ENCODE results near the gene TMCC1. TPM values are rescaled to one million over a fixed set of nuclear protein-coding genes. Genes with fewer than 3 reads are reported as not detected.
"Not testable (repeated sequence)": the region's sequence is repeated elsewhere in the genome, so short reads cannot be mapped to it uniquely, and the experiment has no call there.

TMCC1 gene
- total RNA-seq, 1 experiment from 2014 or later, result 7.9 TPM

DNA sequence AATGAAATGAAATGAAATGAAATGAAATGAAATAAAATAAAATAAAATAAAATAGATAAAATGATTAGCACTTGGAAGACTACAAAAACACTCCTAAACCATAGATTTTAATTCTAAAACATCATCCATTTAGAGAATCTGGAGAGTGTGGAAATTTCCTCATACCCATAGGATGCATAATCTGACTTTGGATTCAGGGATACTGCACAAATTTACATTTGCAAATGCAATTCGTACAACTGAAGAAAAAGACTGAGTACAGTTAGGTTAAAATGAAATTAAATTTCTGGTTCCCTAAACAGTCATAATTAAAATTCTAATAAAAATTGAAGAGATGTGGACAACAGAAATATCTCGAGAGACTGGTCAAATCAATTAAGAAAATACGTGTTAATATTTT lies 122.9 kb downstream of the TMCC1 start:
- Histone ChIP-seq H3K9me3 (replicated peaks) (no peaks in the 10 kb centered on the region), H3K27ac (no peak overlapping the region), H3K36me3 (no peaks in the 10 kb centered on the region), H3K4me1 (replicated peaks) (peaks cover 5% of the 10 kb centered on the region; the same call in 1 of the 2 replicates), H3K27me3 (replicated peaks) (no peaks in the 10 kb centered on the region), H3K4me3 (no peak overlapping the region)
- no peak for DNase-seq (ENCODE audit: low read depth in 1 of 2, low spot score in 2 of 2)

GRCh38 chr3:129769616-129770015 lies 123.9 kb downstream of the TMCC1 start:
- Histone ChIP-seq H3K4me1 (replicated peaks) (peaks cover 5% of the 10 kb centered on the region; the same call in 1 of the 2 replicates), H3K36me3 (no peaks in the 10 kb centered on the region), H3K9me3 (replicated peaks) (no peaks in the 10 kb centered on the region), H3K27me3 (replicated peaks) (no peaks in the 10 kb centered on the region), H3K4me3 (no peak overlapping the region), H3K27ac (no peak overlapping the region)
- DNase-seq (ENCODE audit: low read depth in 1 of 2, low spot score in 2 of 2), result no peak

DNA sequence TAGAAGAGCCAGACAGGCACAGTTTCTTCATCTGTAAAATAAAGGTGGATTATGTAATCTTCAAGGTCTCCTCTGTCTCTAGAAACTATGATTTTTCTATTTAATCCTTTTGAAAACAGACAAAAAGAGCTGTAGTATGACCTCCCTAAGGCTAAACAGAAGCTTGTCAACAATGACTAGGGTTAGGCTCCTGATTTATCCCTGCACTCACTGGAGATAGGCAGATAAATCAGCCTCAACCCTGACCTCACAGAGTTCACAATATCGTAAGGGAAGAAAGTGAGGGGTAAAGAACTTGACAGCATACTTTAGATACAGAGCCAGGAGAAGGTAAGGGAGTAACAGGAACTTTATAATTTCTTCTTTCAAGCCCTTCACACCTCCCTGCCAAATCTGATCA lies 124.8 kb downstream of the TMCC1 start:
- H3K27me3 ChIP-seq (replicated peaks), result no peaks in the 10 kb centered on the region
- no peaks in the 10 kb centered on the region for H3K9me3 ChIP-seq (replicated peaks)
- H3K4me3 ChIP-seq, result no peak overlapping the region
- H3K27ac ChIP-seq, result no peak overlapping the region
- H3K4me1 ChIP-seq (replicated peaks), result peaks cover 5% of the 10 kb centered on the region; the same call in 1 of the 2 replicates
- DNase-seq (ENCODE audit: low read depth in 1 of 2, low spot score in 2 of 2), result no peak
- H3K36me3 ChIP-seq, result no peaks in the 10 kb centered on the region

DNA sequence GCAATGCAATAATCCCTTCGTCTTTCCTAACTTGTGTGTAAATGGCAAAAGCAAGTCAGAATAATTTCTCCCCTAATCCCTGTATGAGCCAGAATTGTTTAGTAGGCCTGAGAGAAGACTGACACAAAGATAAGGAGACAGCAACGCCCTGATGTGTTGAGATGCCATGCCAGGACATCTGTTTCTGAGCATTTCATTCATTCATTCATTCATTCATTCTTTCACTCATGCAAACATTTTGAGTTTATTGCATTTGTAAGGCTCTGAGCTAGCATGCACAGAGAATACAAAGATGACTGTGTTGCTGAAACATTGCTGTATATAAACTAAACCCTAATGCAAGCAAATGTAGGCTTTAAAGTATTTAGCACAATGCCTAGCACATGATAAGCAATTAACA lies 127.4 kb downstream of the TMCC1 start:
- Histone ChIP-seq H3K9me3 (replicated peaks) (no peaks in the 10 kb centered on the region), H3K4me3 (no peak overlapping the region), H3K27me3 (replicated peaks) (no peaks in the 10 kb centered on the region), H3K4me1 (replicated peaks) (no peaks in the 10 kb centered on the region), H3K36me3 (no peaks in the 10 kb centered on the region), H3K27ac (no peak overlapping the region)
- DNase-seq (ENCODE audit: low read depth in 1 of 2, low spot score in 2 of 2), result no peak

DNA sequence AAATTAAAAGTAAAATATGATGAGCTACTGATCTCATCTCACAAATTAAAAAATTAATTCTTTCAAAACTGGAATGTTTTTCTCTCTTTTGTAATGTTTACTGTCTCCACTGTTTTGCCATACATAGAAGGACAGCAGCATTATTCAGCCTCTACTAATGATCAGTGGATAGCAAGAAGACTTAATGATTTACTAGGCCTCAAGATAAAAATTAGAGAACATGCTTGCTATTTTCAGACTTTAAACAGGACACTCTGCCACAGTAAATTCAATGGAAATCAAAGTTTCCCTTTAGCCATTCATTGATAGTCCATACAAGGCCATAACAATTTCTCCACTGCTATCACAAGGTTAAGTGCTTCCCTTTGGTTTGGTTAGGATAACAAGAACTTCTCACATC lies 129.4 kb downstream of the TMCC1 start:
- Histone ChIP-seq H3K4me1 (replicated peaks) (no peaks in the 10 kb centered on the region), H3K9me3 (replicated peaks) (no peaks in the 10 kb centered on the region), H3K36me3 (no peaks in the 10 kb centered on the region), H3K27me3 (replicated peaks) (no peaks in the 10 kb centered on the region), H3K27ac (no peak overlapping the region), H3K4me3 (no peak overlapping the region)
- no peak for DNase-seq (ENCODE audit: low read depth in 1 of 2, low spot score in 2 of 2)

DNA sequence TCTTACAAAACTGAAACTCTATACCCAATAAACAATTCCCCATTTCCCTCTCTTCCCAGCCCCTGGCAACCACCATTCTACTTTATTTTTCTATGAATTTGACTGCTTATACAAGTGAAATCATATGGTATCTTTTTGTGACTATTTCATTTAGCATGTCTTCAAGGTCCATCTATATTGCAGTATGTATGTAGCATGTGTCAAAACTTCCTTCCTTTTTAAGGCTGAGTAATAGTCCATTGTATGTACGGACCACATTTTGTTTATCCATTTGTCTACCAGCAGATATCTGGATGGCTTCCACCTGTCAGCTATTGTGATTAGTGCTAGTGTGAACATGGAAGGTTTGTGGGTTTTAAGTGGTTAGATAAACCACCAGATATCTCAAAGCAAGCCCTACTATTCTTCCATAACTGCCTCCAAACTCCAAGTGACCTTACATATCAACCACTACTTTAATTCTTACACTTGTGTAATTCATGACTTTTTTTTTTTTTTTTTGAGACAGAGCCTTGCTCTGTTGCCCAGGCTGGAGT lies 134.7 kb downstream of the TMCC1 start:
- no peaks in the 10 kb centered on the region for H3K36me3 ChIP-seq
- DNase-seq (ENCODE audit: low read depth in 1 of 2, low spot score in 2 of 2), result no peak
- no peak overlapping the region for H3K4me3 ChIP-seq
- no peak overlapping the region for H3K27ac ChIP-seq
- H3K9me3 ChIP-seq (replicated peaks), result no peaks in the 10 kb centered on the region
- H3K27me3 ChIP-seq (replicated peaks), result no peaks in the 10 kb centered on the region
- no peaks in the 10 kb centered on the region for H3K4me1 ChIP-seq (replicated peaks)

DNA sequence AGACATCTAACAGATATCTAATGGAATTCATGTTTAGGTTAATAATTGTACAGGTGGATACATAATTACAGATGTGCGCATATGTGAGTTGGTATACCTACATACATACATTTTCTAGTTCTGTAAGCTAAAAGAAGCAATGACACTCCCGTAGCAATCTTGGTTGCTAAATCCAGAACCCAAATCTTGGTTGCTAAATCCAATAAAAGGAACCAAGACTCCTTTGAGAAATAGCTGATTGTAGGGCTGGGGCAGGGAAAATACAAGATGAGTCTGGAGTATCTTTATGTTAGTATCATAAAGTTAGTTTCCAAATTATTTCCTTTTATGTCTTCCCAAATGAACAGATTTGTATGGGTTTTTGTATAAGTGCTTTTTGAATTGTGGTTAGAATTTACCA lies 135.2 kb downstream of the TMCC1 start:
- Histone ChIP-seq H3K4me1 (replicated peaks) (no peaks in the 10 kb centered on the region), H3K27ac (no peak overlapping the region), H3K36me3 (no peaks in the 10 kb centered on the region), H3K9me3 (replicated peaks) (no peaks in the 10 kb centered on the region), H3K27me3 (replicated peaks) (no peaks in the 10 kb centered on the region), H3K4me3 (no peak overlapping the region)
- no peak for DNase-seq (ENCODE audit: low read depth in 1 of 2, low spot score in 2 of 2)

DNA sequence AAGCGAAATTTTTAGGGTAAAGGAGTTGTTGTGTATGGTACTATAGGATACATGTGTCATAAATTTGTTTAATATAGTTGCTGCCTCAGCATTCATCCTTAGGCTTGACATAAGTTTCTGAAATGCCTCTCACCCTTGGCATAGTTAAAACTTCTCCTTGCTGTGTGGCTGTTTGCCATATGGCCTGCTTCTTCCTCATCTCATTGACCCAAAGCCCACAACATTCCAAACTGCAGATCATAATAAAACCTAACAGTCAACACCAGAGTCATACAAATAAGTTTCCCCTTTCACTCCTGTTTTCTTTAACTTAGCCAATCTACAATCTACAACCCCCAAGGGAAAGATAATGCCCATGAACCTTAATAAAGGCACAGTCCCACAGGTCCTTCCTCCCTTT lies 136.6 kb downstream of the TMCC1 start:
- no peak overlapping the region for H3K27ac ChIP-seq
- H3K9me3 ChIP-seq (replicated peaks), result peaks cover 3% of the 10 kb centered on the region; the same call in 1 of the 2 replicates
- H3K4me1 ChIP-seq (replicated peaks), result no peaks in the 10 kb centered on the region
- no peaks in the 10 kb centered on the region for H3K27me3 ChIP-seq (replicated peaks)
- H3K36me3 ChIP-seq, result no peaks in the 10 kb centered on the region
- DNase-seq (ENCODE audit: low read depth in 1 of 2, low spot score in 2 of 2), result no peak
- no peak overlapping the region for H3K4me3 ChIP-seq

DNA sequence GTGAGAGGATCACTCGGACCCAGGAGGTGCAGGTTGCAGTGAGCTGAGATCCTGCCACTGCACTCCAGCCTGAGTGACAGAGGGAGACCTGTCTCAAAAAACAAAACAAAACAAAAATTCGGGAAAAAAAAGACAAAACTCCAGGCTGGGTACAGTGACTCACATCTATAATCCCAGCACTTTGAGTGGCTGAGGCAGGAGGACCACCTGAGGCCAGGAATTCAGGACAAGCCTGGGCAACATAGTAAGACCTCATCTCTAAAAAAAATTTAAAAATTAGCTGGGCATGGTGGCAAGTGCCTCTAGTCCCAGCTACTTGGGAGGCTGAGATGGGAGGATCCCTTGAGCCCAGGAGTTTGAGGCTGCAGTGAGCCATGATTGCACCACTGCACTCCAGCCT lies 142.4 kb downstream of the TMCC1 start:
- H3K27me3 ChIP-seq (replicated peaks); H3K4me3 ChIP-seq; H3K36me3 ChIP-seq; H3K9me3 ChIP-seq (replicated peaks); DNase-seq (ENCODE audit: low read depth in 1 of 2, low spot score in 2 of 2); H3K27ac ChIP-seq; H3K4me1 ChIP-seq (replicated peaks): not testable (repeated sequence)

- H3K4me3 ChIP-seq, result no peak overlapping the region
- H3K27me3 ChIP-seq (replicated peaks), result no peaks in the 10 kb centered on the region
- peaks cover 3% of the 10 kb centered on the region; the same call in 1 of the 2 replicates for H3K9me3 ChIP-seq (replicated peaks)
- no peaks in the 10 kb centered on the region for H3K36me3 ChIP-seq
- H3K4me1 ChIP-seq (replicated peaks), result no peaks in the 10 kb centered on the region
- no peak for DNase-seq (ENCODE audit: low read depth in 1 of 2, low spot score in 2 of 2)
- no peak overlapping the region for H3K27ac ChIP-seq
These were observed 143.8 kb downstream of the TMCC1 start for GRCh38 chr3:129749692-129750091.

DNA sequence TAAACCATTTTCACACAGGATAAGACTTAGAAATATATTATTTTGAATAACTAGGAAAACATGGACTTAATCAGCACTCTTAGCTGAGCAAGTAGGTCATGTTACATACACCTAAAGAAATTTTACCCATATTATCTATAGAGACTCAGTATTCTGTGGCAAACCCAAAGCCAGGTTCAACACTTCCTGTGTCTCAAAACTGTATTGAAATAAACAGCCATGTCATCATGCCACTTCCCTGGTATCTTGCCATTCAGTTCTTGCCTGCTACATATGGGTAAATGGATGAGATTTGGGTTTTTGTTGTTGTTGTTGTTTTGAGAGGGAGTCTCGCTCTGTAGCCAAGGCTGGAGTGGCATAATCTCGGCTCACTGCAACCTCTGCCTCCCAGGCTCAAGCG lies 145.5 kb downstream of the TMCC1 start:
- no peaks in the 10 kb centered on the region for H3K4me1 ChIP-seq (replicated peaks)
- H3K36me3 ChIP-seq, result no peaks in the 10 kb centered on the region
- no peak for DNase-seq (ENCODE audit: low read depth in 1 of 2, low spot score in 2 of 2)
- no peak overlapping the region for H3K4me3 ChIP-seq
- no peaks in the 10 kb centered on the region for H3K27me3 ChIP-seq (replicated peaks)
- H3K27ac ChIP-seq, result no peak overlapping the region
- H3K9me3 ChIP-seq (replicated peaks), result peaks cover 3% of the 10 kb centered on the region; the same call in 1 of the 2 replicates

DNA sequence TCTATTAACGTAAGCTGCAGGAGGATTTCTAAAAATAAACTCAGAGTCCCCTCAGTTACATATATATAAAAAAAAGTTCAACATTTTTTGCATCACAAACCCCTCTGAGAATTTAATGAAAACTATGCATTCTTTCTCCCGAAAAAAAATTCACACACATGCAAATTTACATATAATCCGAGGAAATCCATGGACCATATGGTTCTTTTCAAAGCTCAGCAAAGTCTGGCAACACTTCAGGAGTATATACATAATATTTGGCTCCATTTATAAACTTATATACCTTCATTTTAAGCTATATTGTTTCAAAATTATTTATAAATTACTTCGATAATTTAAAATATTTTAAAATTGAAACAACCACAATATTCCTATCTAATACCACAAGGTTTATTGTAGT lies 146.4 kb downstream of the TMCC1 start:
- Histone ChIP-seq H3K4me1 (replicated peaks) (no peaks in the 10 kb centered on the region), H3K36me3 (no peaks in the 10 kb centered on the region), H3K27ac (no peak overlapping the region), H3K4me3 (no peak overlapping the region), H3K9me3 (replicated peaks) (no peaks in the 10 kb centered on the region), H3K27me3 (replicated peaks) (no peaks in the 10 kb centered on the region)
- no peak for DNase-seq (ENCODE audit: low read depth in 1 of 2, low spot score in 2 of 2)

GRCh38 chr3:129746629-129747028 lies 146.9 kb downstream of the TMCC1 start:
- Histone ChIP-seq H3K4me3 (no peak overlapping the region), H3K27ac (no peak overlapping the region), H3K36me3 (no peaks in the 10 kb centered on the region), H3K4me1 (replicated peaks) (no peaks in the 10 kb centered on the region), H3K27me3 (replicated peaks) (no peaks in the 10 kb centered on the region), H3K9me3 (replicated peaks) (no peaks in the 10 kb centered on the region)
- DNase-seq (ENCODE audit: low read depth in 1 of 2, low spot score in 2 of 2), result no peak

DNA sequence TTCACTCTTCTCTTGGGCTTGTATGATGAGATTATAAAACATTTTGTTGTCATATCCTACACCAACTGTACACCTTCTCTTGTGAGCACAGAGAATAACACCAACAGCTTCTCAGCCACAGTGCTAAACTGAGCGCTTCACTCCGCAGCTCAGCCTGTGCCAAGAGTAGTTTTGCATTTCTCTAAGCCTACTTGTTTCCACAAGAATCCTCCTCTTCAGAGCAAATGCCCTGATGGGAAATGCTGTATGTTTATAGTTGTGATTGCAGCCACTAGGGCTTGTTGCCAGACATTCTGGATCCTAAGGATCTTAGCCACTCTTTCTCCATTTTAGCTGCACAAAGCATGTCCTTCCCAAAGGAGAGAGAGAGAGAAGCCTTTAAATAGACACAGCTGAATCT lies 148.3 kb downstream of the TMCC1 start:
- Histone ChIP-seq H3K27me3 (replicated peaks) (no peaks in the 10 kb centered on the region), H3K36me3 (no peaks in the 10 kb centered on the region), H3K27ac (no peak overlapping the region), H3K9me3 (replicated peaks) (no peaks in the 10 kb centered on the region), H3K4me1 (replicated peaks) (no peaks in the 10 kb centered on the region), H3K4me3 (no peak overlapping the region)
- no peak for DNase-seq (ENCODE audit: low read depth in 1 of 2, low spot score in 2 of 2)

- no peaks in the 10 kb centered on the region for H3K9me3 ChIP-seq (replicated peaks)
- H3K4me1 ChIP-seq (replicated peaks), result no peaks in the 10 kb centered on the region
- no peak overlapping the region for H3K4me3 ChIP-seq
- H3K27ac ChIP-seq, result no peak overlapping the region
- H3K36me3 ChIP-seq, result no peaks in the 10 kb centered on the region
- no peaks in the 10 kb centered on the region for H3K27me3 ChIP-seq (replicated peaks)
- no peak for DNase-seq (ENCODE audit: low read depth in 1 of 2, low spot score in 2 of 2)
These were observed 151.7 kb downstream of the TMCC1 start for GRCh38 chr3:129741794-129742193.

All from SJSA1 (cell line).